Subcutaneous preadipocyte (primary cell): ENCODE data around the gene NEMF. TPM values are rescaled to one million over a fixed set of nuclear protein-coding genes. Genes with fewer than 3 reads are reported as not detected.

Experiments used
- small RNA-seq: library from RNA; depleted of rRNA; stranded (forward); fragments of <200 nt; gene quantifications from one replicate; pipeline ENCODE3, GENCODE V24; 2012
- total RNA-seq: library from RNA; depleted of rRNA; stranded (reverse); fragments of >200 nt; gene quantifications from 2 replicates; pipeline ENCODE4 v1.2.3, GENCODE V29; 2012

NEMF gene
- total RNA-seq, result 55.1 and 56.6 TPM in 2 replicates

GRCh38 chr14:49852301-49853157, at the start of gene NEMF:
NEMF (minus strand) TSS chr14:49852788; CDS start chr14:49852753, 35 bp downstream.

GRCh38 chr14:49892636-49893308, 40.2 kb upstream of the NEMF start, which contains the start of gene ARF6:
ARF6 (plus strand) TSS chr14:49893082; CDS start chr14:49893737, 655 bp downstream.

GRCh38 chr14:49767571-49768300, 84.9 kb downstream of the NEMF start, which contains the start of gene KLHDC2:
KLHDC2 (plus strand) TSS chr14:49768153; CDS start chr14:49768469, 316 bp downstream.

Small RNA genes within 50 kb of the gene (small RNA-seq; reads per million reads assigned to genes)
- not detected for gene RF00019
- 3.9 reads per million, percentile 90 among the genes with 10 or more reads in this experiment for gene RN7SL2
- 4.6 reads per million, percentile 92 among the genes with 10 or more reads in this experiment for gene RN7SL3
- not detected for gene RNU6-189P
- not detected for gene RNU6-539P

Other genes starting within 250 kb of the NEMF start
- 170 and 231 TPM in 2 replicates for gene RPL36AL, start 232.2 kb downstream of the NEMF start, total RNA-seq
- gene MGAT2, start 232.0 kb downstream of the NEMF start, total RNA-seq, result 58.1 and 80.9 TPM in 2 replicates
- gene DNAAF2, start 217.5 kb downstream of the NEMF start, total RNA-seq, result 9.9 and 10.8 TPM in 2 replicates
- 19.1 and 23.1 TPM in 2 replicates for gene POLE2, start 164.6 kb downstream of the NEMF start, total RNA-seq
- 0.98 and 2.9 TPM in 2 replicates for gene KLHDC1, start 159.7 kb downstream of the NEMF start, total RNA-seq
- 55.7 and 56.2 TPM in 2 replicates for gene KLHDC2, start 84.6 kb downstream of the NEMF start, total RNA-seq
- 55.1 and 85.2 TPM in 2 replicates for gene ARF6, start 40.3 kb upstream of the NEMF start, total RNA-seq